ENCODE data around the gene BBX.

The BBX gene

GRCh38 chr3:107705046-107705445, 182.3 kb downstream of the BBX start:
- no peak overlapping the region for H3K4me3 ChIP-seq (ENCODE audit: low read depth, low read length)
- DNase-seq (ENCODE audit: low read depth): no peak

- no peak for DNase-seq (ENCODE audit: low read depth)
- no peak overlapping the region for H3K4me3 ChIP-seq (ENCODE audit: low read depth, low read length)
Observed at GRCh38 chr3:107710851-107711250, 188.1 kb downstream of the BBX start.

- no peak for DNase-seq (ENCODE audit: low read depth)
- no peak overlapping the region for H3K4me3 ChIP-seq (ENCODE audit: low read depth, low read length)
Observed at GRCh38 chr3:107716734-107717133, 194.0 kb downstream of the BBX start.

GRCh38 chr3:107718547-107718946, 195.8 kb downstream of the BBX start:
- no peak overlapping the region for H3K4me3 ChIP-seq (ENCODE audit: low read depth, low read length)
- DNase-seq (ENCODE audit: low read depth): no peak

- H3K4me3 ChIP-seq (ENCODE audit: low read depth, low read length): no peak overlapping the region
- DNase-seq (ENCODE audit: low read depth): no peak
Observed at GRCh38 chr3:107727102-107727501, 204.3 kb downstream of the BBX start.

GRCh38 chr3:107729686-107730085, 206.9 kb downstream of the BBX start:
- no peak for DNase-seq (ENCODE audit: low read depth)
- H3K4me3 ChIP-seq (ENCODE audit: low read depth, low read length): no peak overlapping the region

GRCh38 chr3:107734317-107734716, 211.6 kb downstream of the BBX start:
- H3K4me3 ChIP-seq (ENCODE audit: low read depth, low read length): no peak overlapping the region
- no peak for DNase-seq (ENCODE audit: low read depth)

GRCh38 chr3:107737914-107738313, 215.2 kb downstream of the BBX start:
- H3K4me3 ChIP-seq (ENCODE audit: low read depth, low read length): no peak overlapping the region
- no peak for DNase-seq (ENCODE audit: low read depth)

- DNase-seq (ENCODE audit: low read depth): no peak
- H3K4me3 ChIP-seq (ENCODE audit: low read depth, low read length): no peak overlapping the region
Observed at GRCh38 chr3:107738486-107739183, 215.9 kb downstream of the BBX start.

GRCh38 chr3:107739227-107739626, 216.5 kb downstream of the BBX start:
- DNase-seq (ENCODE audit: low read depth): no peak

GRCh38 chr3:107740992-107741896, 218.5 kb downstream of the BBX start:
- H3K4me3 ChIP-seq (ENCODE audit: low read depth, low read length): no peak overlapping the region
- DNase-seq (ENCODE audit: low read depth): no peak

More at GRCh38 chr3:107739227-107739626, 216.5 kb downstream of the BBX start:
- no peak overlapping the region for H3K4me3 ChIP-seq (ENCODE audit: low read depth, low read length)

- no peak overlapping the region for H3K4me3 ChIP-seq (ENCODE audit: low read depth, low read length)
- DNase-seq (ENCODE audit: low read depth): no peak
Observed at GRCh38 chr3:107745354-107745753, 222.6 kb downstream of the BBX start.

- no peak for DNase-seq (ENCODE audit: low read depth)
Observed at GRCh38 chr3:107752202-107752990, 229.6 kb downstream of the BBX start.

GRCh38 chr3:107753494-107753893, 230.7 kb downstream of the BBX start:
- H3K4me3 ChIP-seq (ENCODE audit: low read depth, low read length): no peak overlapping the region
- no peak for DNase-seq (ENCODE audit: low read depth)

More at GRCh38 chr3:107752202-107752990, 229.6 kb downstream of the BBX start:
- H3K4me3 ChIP-seq (ENCODE audit: low read depth, low read length): no peak overlapping the region

- no peak overlapping the region for H3K4me3 ChIP-seq (ENCODE audit: low read depth, low read length)
- DNase-seq (ENCODE audit: low read depth): no peak
Observed at GRCh38 chr3:107753976-107754375, 231.2 kb downstream of the BBX start.

- no peak overlapping the region for H3K4me3 ChIP-seq (ENCODE audit: low read depth, low read length)
- no peak for DNase-seq (ENCODE audit: low read depth)
Observed at GRCh38 chr3:107756649-107757048, 233.9 kb downstream of the BBX start.

GRCh38 chr3:107757140-107757539, 234.4 kb downstream of the BBX start:
- no peak overlapping the region for H3K4me3 ChIP-seq (ENCODE audit: low read depth, low read length)
- no peak for DNase-seq (ENCODE audit: low read depth)

- H3K4me3 ChIP-seq (ENCODE audit: low read depth, low read length): no peak overlapping the region
- no peak for DNase-seq (ENCODE audit: low read depth)
Observed at GRCh38 chr3:107760144-107760543, 237.4 kb downstream of the BBX start.

- H3K4me3 ChIP-seq (ENCODE audit: low read depth, low read length): no peak overlapping the region
- no peak for DNase-seq (ENCODE audit: low read depth)
Observed at GRCh38 chr3:107761391-107761790, 238.6 kb downstream of the BBX start.

- no peak for DNase-seq (ENCODE audit: low read depth)
- no peak overlapping the region for H3K4me3 ChIP-seq (ENCODE audit: low read depth, low read length)
Observed at GRCh38 chr3:107765524-107765923, 242.8 kb downstream of the BBX start.
